Mucosa of rectum (tissue), 2 donors: Measurements from ENCODE around the gene PIEZO2.

ENCODE experiments used
- H3K27ac ChIP-seq, 2 donors: one replicate each; pipeline ENCODE4 v1.7.0; 2013; ENCODE audit warnings: inconsistent platforms in 2 of 2, low read depth in 2 of 2, low read length in 2 of 2
- H3K27me3 ChIP-seq, 2 donors: one replicate each; pipeline ENCODE4 v1.7.0; 2013; ENCODE audit warnings: low read length in 2 of 2; ENCODE audit not compliant: control insufficient read depth in 2 of 2, insufficient read depth in 2 of 2
- H3K36me3 ChIP-seq, 2 donors: one replicate each; pipeline ENCODE4 v1.7.0; 2013; ENCODE audit warnings: low read length in 2 of 2; ENCODE audit not compliant: control insufficient read depth in 2 of 2, insufficient read depth in 2 of 2
- H3K4me1 ChIP-seq, 2 donors: one replicate each; pipeline ENCODE4 v1.7.0; 2013; ENCODE audit warnings: low read length in 2 of 2, mild to moderate bottlenecking in 1 of 2; ENCODE audit not compliant: control insufficient read depth in 2 of 2, insufficient read depth in 2 of 2
- H3K4me3 ChIP-seq, 2 donors: one replicate each; pipeline ENCODE4 v1.7.0; 2013; ENCODE audit warnings: low read length in 2 of 2
- H3K9ac ChIP-seq, 2 donors: one replicate each; pipeline ENCODE4 v1.7.0; 2013; ENCODE audit warnings: low read length in 2 of 2, low read depth in 1 of 2, mild to moderate bottlenecking in 1 of 2
- H3K9me3 ChIP-seq, 2 donors: one replicate each; pipeline ENCODE4 v1.7.0; 2013; ENCODE audit warnings: low read length in 2 of 2; ENCODE audit not compliant: control insufficient read depth in 2 of 2
- donor health status: healthy.
- donor health status: Normal muscosa, but diverticular disease.

Gene PIEZO2

DNA sequence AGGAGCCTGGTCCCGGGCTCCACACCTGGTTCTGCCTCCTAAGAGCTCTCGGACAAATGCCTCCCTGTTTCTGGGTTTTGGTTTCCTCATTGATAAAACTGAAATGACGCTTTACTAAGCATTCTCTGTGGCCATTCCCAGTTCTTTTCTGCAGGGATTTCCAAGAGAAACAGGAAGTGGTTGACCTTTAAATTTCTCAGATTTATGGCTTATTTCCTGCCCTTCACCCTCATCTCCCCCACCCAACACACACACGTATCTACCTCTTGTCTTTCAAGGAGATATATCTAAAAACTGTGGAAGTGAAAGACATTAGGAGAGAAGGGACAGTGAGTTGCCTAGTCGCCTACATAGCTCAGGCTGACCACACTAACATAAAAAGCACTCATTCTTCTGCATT is 53.0 kb downstream of the PIEZO2 start:
- no peaks in the 10 kb centered on the region for H3K36me3 ChIP-seq
- H3K27ac ChIP-seq = no peak overlapping the region
- no peaks in the 10 kb centered on the region for H3K9me3 ChIP-seq
- no peaks in the 10 kb centered on the region for H3K4me1 ChIP-seq
- H3K4me3 ChIP-seq = no peak overlapping the region
- no peaks in the 10 kb centered on the region for H3K27me3 ChIP-seq
- H3K9ac ChIP-seq = no peak overlapping the region

GRCh38 chr18:11095674-11096293 is 53.6 kb downstream of the PIEZO2 start:
- Histone ChIP-seq H3K4me3 (no peak overlapping the region), H3K4me1 (no peaks in the 10 kb centered on the region), H3K27ac (no peak overlapping the region), H3K9ac (no peak overlapping the region), H3K27me3 (no peaks in the 10 kb centered on the region), H3K36me3 (no peaks in the 10 kb centered on the region), H3K9me3 (no peaks in the 10 kb centered on the region)

- Histone ChIP-seq H3K4me3 (no peak overlapping the region), H3K27ac (no peak overlapping the region)
These were observed 54.2 kb downstream of the PIEZO2 start for GRCh38 chr18:11095211-11095610.

GRCh38 chr18:11091746-11092145 is 57.6 kb downstream of the PIEZO2 start:
- Histone ChIP-seq H3K27me3 (no peaks in the 10 kb centered on the region), H3K27ac (no peak overlapping the region), H3K4me1 (no peaks in the 10 kb centered on the region), H3K36me3 (no peaks in the 10 kb centered on the region), H3K9me3 (no peaks in the 10 kb centered on the region), H3K9ac (no peak overlapping the region), H3K4me3 (no peak overlapping the region)

More at GRCh38 chr18:11095211-11095610, 54.2 kb downstream of the PIEZO2 start:
- Histone ChIP-seq H3K4me1 (no peaks in the 10 kb centered on the region), H3K9ac (no peak overlapping the region), H3K9me3 (no peaks in the 10 kb centered on the region), H3K27me3 (no peaks in the 10 kb centered on the region), H3K36me3 (no peaks in the 10 kb centered on the region)

DNA sequence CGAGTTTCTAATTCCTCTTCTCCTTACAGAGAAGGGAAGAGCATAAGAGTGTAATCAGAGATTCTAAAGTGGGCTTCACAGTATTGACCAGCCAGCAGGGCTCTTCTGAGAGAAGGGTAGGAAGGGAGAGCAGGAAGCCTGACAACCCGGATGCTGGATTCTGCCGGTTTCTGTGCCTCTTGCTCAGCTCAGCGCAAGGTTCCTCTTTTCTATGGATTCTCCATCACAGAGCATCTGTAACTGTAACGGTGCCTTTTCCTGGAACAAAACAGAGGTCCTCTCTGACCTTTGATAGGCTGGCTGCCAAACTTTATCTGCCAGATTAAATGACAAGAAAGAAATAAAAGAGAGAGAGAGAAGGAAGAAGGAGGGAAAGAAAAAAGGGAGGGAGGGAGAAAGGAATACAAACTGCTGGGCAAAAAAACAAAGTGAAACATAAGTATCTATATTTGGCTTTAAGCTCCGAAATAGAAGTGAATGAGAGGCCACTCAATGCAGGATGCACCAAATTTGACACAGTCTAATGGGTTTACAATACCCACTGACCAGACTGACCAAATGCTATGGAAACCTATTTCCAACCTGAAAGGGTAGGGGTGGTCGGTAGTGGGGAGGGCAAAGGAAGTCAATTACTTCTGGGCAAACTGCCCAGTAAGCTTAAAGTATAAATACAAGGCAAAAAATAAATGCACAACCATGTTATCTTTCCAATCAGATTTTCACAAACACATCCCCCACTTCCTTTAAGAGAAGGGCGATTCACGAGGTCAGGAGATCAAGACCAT is 59.2 kb downstream of the PIEZO2 start:
- H3K4me3 ChIP-seq = no peak overlapping the region
- H3K4me1 ChIP-seq = no peaks in the 10 kb centered on the region
- H3K36me3 ChIP-seq = no peaks in the 10 kb centered on the region
- H3K9me3 ChIP-seq = no peaks in the 10 kb centered on the region
- no peaks in the 10 kb centered on the region for H3K27me3 ChIP-seq
- no peak overlapping the region for H3K27ac ChIP-seq
- H3K9ac ChIP-seq = no peak overlapping the region

GRCh38 chr18:11081009-11081532 is 68.3 kb downstream of the PIEZO2 start:
- H3K36me3 ChIP-seq = no peaks in the 10 kb centered on the region
- no peak overlapping the region for H3K27ac ChIP-seq
- H3K4me1 ChIP-seq = no peaks in the 10 kb centered on the region
- no peaks in the 10 kb centered on the region for H3K27me3 ChIP-seq
- H3K9ac ChIP-seq = no peak overlapping the region
- no peaks in the 10 kb centered on the region for H3K9me3 ChIP-seq
- H3K4me3 ChIP-seq = no peak overlapping the region

GRCh38 chr18:11078491-11078890 is 70.9 kb downstream of the PIEZO2 start:
- Histone ChIP-seq H3K4me1 (no peaks in the 10 kb centered on the region), H3K9ac (no peak overlapping the region), H3K4me3 (no peak overlapping the region), H3K27ac (no peak overlapping the region), H3K36me3 (no peaks in the 10 kb centered on the region), H3K9me3 (no peaks in the 10 kb centered on the region), H3K27me3 (no peaks in the 10 kb centered on the region)

DNA sequence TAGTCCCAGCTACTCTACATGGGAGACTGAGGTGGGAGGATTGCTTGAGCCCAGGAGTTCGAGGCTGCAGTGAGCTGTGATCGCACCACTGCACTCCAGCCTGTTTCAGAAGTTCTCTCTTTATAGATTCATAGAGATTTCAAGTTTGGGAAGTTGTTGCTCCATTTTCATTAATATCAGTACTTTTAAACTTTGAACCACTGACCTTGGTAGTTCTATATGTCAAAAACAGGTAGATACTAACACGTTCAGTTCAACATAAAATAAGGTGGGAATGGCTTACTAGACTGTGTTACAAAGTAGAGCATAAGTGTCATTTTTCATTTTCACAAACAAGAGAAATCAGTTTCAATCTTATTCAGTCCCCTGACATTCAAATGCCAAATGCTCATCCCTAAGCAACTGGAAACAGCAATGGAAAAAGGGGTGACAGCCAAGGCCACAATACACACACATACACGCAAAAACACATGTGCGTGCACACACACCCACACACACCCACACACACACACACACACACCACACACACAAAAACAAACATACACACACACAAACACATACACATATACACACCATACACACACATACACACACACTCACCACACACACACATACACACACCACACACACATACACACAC is 71.7 kb downstream of the PIEZO2 start:
- Histone ChIP-seq H3K4me3 (no peak overlapping the region), H3K36me3 (no peaks in the 10 kb centered on the region), H3K4me1 (no peaks in the 10 kb centered on the region), H3K27me3 (no peaks in the 10 kb centered on the region), H3K27ac (no peak overlapping the region), H3K9me3 (no peaks in the 10 kb centered on the region), H3K9ac (no peak overlapping the region)

GRCh38 chr18:11074889-11075288 is 74.5 kb downstream of the PIEZO2 start:
- no peak overlapping the region for H3K9ac ChIP-seq
- no peaks in the 10 kb centered on the region for H3K27me3 ChIP-seq
- no peak overlapping the region for H3K27ac ChIP-seq
- H3K4me1 ChIP-seq = no peaks in the 10 kb centered on the region
- no peaks in the 10 kb centered on the region for H3K36me3 ChIP-seq
- no peak overlapping the region for H3K4me3 ChIP-seq
- no peaks in the 10 kb centered on the region for H3K9me3 ChIP-seq

DNA sequence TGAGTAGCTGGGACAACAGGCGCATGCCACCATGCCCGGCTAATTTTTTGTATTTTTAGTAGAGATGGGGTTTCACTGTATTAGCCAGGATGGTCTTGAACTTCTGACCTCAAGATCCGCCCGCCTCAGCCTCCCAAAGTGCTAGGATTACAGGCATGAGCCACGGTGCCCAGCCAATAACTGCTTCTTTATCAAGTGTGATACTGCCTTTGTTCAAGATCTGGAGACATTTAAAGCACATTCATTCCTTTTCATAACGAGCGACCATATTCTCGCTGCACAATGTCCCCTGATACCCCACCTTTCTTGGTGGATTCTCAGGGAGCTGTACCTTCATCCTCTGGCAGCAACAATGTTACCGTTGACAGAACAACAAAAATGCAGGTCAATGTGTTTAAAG is 75.4 kb downstream of the PIEZO2 start:
- Histone ChIP-seq H3K27me3 (no peaks in the 10 kb centered on the region), H3K36me3 (no peaks in the 10 kb centered on the region), H3K4me3 (no peak overlapping the region), H3K4me1 (no peaks in the 10 kb centered on the region), H3K9me3 (no peaks in the 10 kb centered on the region), H3K9ac (no peak overlapping the region), H3K27ac (no peak overlapping the region)
